Tibial nerve (tissue), 4 donors: ENCODE data around the gene SPINK8.
"Not testable (repeated sequence)": the region's sequence is repeated elsewhere in the genome, so short reads cannot be mapped to it uniquely, and the experiment has no call there.

Experiments
- CTCF ChIP-seq, 5 experiments: fragments of 200-600 bp in 3 of 5; fragments of 450-650 bp in 2 of 5; sonication (generic) in 3 of 5; IDR thresholded peaks; one replicate each; pipeline ENCODE4 v1.5.1; 2016 to 2019; ENCODE audit warnings: antibody characterized with exemption in 5 of 5, mild to moderate bottlenecking in 3 of 5, moderate library complexity in 2 of 5
- EP300 ChIP-seq, 2 donors: sonication (generic); formaldehyde crosslinking; IDR thresholded peaks; one replicate each; pipeline ENCODE4 v1.6.1; 2017; ENCODE audit warnings: antibody characterized with exemption in 2 of 2, mild to moderate bottlenecking in 1 of 2
- POLR2A ChIP-seq, 2 donors: fragments of 450-650 bp; IDR thresholded peaks; one replicate each; pipeline ENCODE4 v1.6.1; 2017; ENCODE audit warnings: antibody characterized with exemption in 2 of 2, mild to moderate bottlenecking in 2 of 2, moderate library complexity in 2 of 2

GRCh38 chr3:48331706-48332435, 1.6 kb downstream of the SPINK8 start:
- TF ChIP-seq CTCF, POLR2A, EP300 (IDR thresholded peaks at IDR 0.05): not testable (repeated sequence)
